A549 (cell line): ENCODE measurements around the gene IFRD1.

Experiments
- RAD21 ChIP-seq, 2 experiments: fragments of >200 bp in 1 of 2; sonication (Bioruptor Twin) in 1 of 2; formaldehyde crosslinking in 1 of 2; IDR thresholded peaks in 1 of 2; conservative IDR thresholded peaks in 1 of 2; 2 replicates in 1 of 2; 3 replicates in 1 of 2; pipeline ENCODE4 v1.6.1; 2012 to 2018; ENCODE audit warnings: inconsistent platforms in 1 of 2
- TF ChIP-seq, protein P1 (sequence below): fragments of >200 bp; sonication (Bioruptor Twin); formaldehyde crosslinking; IDR thresholded peaks from 3 replicates; pipeline ENCODE4 v1.5.1; 2016

DNA sequence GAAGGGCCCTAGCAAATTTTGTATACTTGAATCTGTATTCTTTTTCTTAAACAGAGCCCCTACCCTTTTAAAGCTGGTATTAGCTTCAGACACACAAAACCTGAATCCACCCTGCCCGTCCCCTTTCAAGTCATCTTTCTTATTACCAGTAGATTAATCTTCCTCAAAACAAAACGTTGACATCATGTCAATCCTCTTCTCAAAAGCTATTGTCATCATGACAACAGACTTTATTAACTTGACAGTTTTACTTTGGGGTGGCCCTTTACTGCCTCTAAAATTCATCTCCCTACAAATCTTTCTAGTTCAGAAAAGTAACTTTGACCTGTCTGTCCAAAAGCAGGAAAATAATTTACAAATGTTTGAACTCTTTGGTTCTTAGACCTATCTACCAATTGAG is 21.5 kb upstream of the IFRD1 start:
- TF ChIP-seq RAD21 (conservative IDR thresholded peaks at IDR 0.05 in 1 of 2, IDR thresholded peaks at IDR 0.05 in 1 of 2), result no peak
- TF ChIP-seq, protein P1, sequence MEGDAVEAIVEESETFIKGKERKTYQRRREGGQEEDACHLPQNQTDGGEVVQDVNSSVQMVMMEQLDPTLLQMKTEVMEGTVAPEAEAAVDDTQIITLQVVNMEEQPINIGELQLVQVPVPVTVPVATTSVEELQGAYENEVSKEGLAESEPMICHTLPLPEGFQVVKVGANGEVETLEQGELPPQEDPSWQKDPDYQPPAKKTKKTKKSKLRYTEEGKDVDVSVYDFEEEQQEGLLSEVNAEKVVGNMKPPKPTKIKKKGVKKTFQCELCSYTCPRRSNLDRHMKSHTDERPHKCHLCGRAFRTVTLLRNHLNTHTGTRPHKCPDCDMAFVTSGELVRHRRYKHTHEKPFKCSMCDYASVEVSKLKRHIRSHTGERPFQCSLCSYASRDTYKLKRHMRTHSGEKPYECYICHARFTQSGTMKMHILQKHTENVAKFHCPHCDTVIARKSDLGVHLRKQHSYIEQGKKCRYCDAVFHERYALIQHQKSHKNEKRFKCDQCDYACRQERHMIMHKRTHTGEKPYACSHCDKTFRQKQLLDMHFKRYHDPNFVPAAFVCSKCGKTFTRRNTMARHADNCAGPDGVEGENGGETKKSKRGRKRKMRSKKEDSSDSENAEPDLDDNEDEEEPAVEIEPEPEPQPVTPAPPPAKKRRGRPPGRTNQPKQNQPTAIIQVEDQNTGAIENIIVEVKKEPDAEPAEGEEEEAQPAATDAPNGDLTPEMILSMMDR, result no peak
